DND-41 (cell line): ENCODE results near the gene SIRT7.

ENCODE experiments used
- ATAC-seq: fragments of 200-7000 bp; cut with Tn5 transposase; 3 replicates; pipeline ENCODE4 v1.9.1; 2021; ENCODE audit warnings: low read depth; ENCODE audit not compliant: insufficient read depth
- DNase-seq: peaks from one replicate; pipeline ENCODE4 v3.0.0-alpha.2; 2020
- H2AFZ ChIP-seq: 2 replicates; pipeline ENCODE4 v1.6.0; 2012; ENCODE audit warnings: low read depth, low read length
- H3K27ac ChIP-seq: 2 replicates; pipeline ENCODE4 v1.5.1; 2012; ENCODE audit warnings: low read length, inconsistent platforms
- H3K27me3 ChIP-seq: fragments of 200-600 bp; sonication (generic); 2 replicates; pipeline ENCODE4 v1.6.0; 2012; ENCODE audit warnings: low read length, mild to moderate bottlenecking, inconsistent platforms; ENCODE audit not compliant: insufficient read depth, poor library complexity
- H3K36me3 ChIP-seq: 2 replicates; pipeline ENCODE4 v1.5.1; 2012; ENCODE audit warnings: low read length, inconsistent platforms; ENCODE audit not compliant: insufficient read depth
- H3K4me1 ChIP-seq: 2 replicates; pipeline ENCODE4 v1.5.1; 2012; ENCODE audit warnings: mild to moderate bottlenecking, low read length; ENCODE audit not compliant: insufficient read depth
- H3K4me2 ChIP-seq: 2 replicates; pipeline ENCODE4 v1.6.0; 2012; ENCODE audit warnings: mild to moderate bottlenecking, moderate library complexity, low read length, inconsistent platforms; ENCODE audit not compliant: insufficient read depth
- H3K4me3 ChIP-seq, 2 experiments: fragments of 200-600 bp in 1 of 2; shearing (Covaris generic) in 1 of 2; 2 replicates each; pipeline ENCODE4 v1.5.1; 2012 to 2016; ENCODE audit warnings: inconsistent platforms in 2 of 2, low read length in 2 of 2, mild to moderate bottlenecking in 2 of 2, low read depth in 1 of 2, moderate library complexity in 1 of 2
- H3K79me2 ChIP-seq: 2 replicates; pipeline ENCODE4 v1.6.0; 2012; ENCODE audit warnings: low read length, inconsistent platforms; ENCODE audit not compliant: insufficient read depth
- H3K9ac ChIP-seq: 2 replicates; pipeline ENCODE4 v1.6.0; 2012; ENCODE audit warnings: low read depth, mild to moderate bottlenecking, inconsistent platforms, low read length, moderate library complexity
- H3K9me3 ChIP-seq: 2 replicates; pipeline ENCODE4 v1.5.1; 2012; ENCODE audit warnings: low read length, moderate library complexity, mild to moderate bottlenecking, inconsistent platforms; ENCODE audit not compliant: insufficient read depth, severe bottlenecking
- H4K20me1 ChIP-seq: 2 replicates; pipeline ENCODE4 v1.6.0; 2012; ENCODE audit warnings: low read length; ENCODE audit not compliant: insufficient read depth
- CTCF ChIP-seq: IDR thresholded peaks from 2 replicates; pipeline ENCODE4 v1.5.1; 2012; ENCODE audit warnings: borderline replicate concordance, low read length, moderate library complexity, mild to moderate bottlenecking; ENCODE audit not compliant: poor library complexity, severe bottlenecking; ENCODE audit errors: extremely low read depth
- EZH2 ChIP-seq: IDR thresholded peaks from 3 replicates; pipeline ENCODE4 v1.6.1; 2012; ENCODE audit warnings: borderline replicate concordance, low read depth, mild to moderate bottlenecking, moderate library complexity, low read length, inconsistent platforms; ENCODE audit not compliant: severe bottlenecking

SIRT7 gene

GRCh38 chr17:81930142-81931125 is 12.5 kb upstream of the SIRT7 start:
- no peaks in the 10 kb centered on the region for H3K9me3 ChIP-seq
- H4K20me1 ChIP-seq: peaks cover 13% of the 10 kb centered on the region
- no peak for TF ChIP-seq CTCF
- no peak for TF ChIP-seq EZH2
- peaks cover 20% of the 10 kb centered on the region for H3K79me2 ChIP-seq
- DNase-seq (no peak), ATAC-seq (no peak)
- H3K27me3 ChIP-seq: no peaks in the 10 kb centered on the region
- H3K27ac ChIP-seq: no peak overlapping the region
- no peak overlapping the region for H3K9ac ChIP-seq
- H3K4me1 ChIP-seq: peaks cover 28% of the 10 kb centered on the region
- no peaks in the 10 kb centered on the region; the same call in 1 of the 2 replicates for H3K36me3 ChIP-seq
- H2AFZ ChIP-seq: no peak overlapping the region
- no peak overlapping the region for H3K4me3 ChIP-seq
- H3K4me2 ChIP-seq: no peak overlapping the region

- Histone ChIP-seq H2AFZ (no peak overlapping the region), H3K4me1 (peaks cover 37% of the 10 kb centered on the region), H3K36me3 (no peaks in the 10 kb centered on the region; the same call in 1 of the 2 replicates), H3K9me3 (no peaks in the 10 kb centered on the region), H3K9ac (peak overlapping the region; percentile 88; the same call in 1 of the 2 replicates), H3K4me3 (0 out of 4 replicates have a peak overlapping the region, but pooled peaks of 1 of the 2 experiments have one; percentile 75), H4K20me1 (peaks cover 22% of the 10 kb centered on the region), H3K4me2 (peak overlapping the region; percentile 90), H3K79me2 (peaks cover 30% of the 10 kb centered on the region), H3K27ac (no peak overlapping the region), H3K27me3 (no peaks in the 10 kb centered on the region)
- DNase-seq: no peak
- TF ChIP-seq EZH2 (no peak), CTCF (no peak)
- ATAC-seq: no peak
These were observed 11.5 kb upstream of the SIRT7 start for GRCh38 chr17:81929253-81930141.

GRCh38 chr17:81928544-81929252 is 10.7 kb upstream of the SIRT7 start:
- Histone ChIP-seq H2AFZ (peak overlapping the region; percentile 97; the same call in 1 of the 2 replicates), H3K9ac (peak overlapping the region; percentile 88), H4K20me1 (peaks cover 30% of the 10 kb centered on the region), H3K4me3 (peak overlapping the region; percentile 60 to 75; a peak in 3 of 4 replicates), H3K4me1 (peaks cover 45% of the 10 kb centered on the region), H3K36me3 (peaks cover 2% of the 10 kb centered on the region; the same call in 1 of the 2 replicates), H3K9me3 (no peaks in the 10 kb centered on the region), H3K4me2 (peak overlapping the region; percentile 90), H3K27ac (no peak overlapping the region), H3K27me3 (no peaks in the 10 kb centered on the region), H3K79me2 (peaks cover 38% of the 10 kb centered on the region)
- DNase-seq: no peak
- no peak for TF ChIP-seq EZH2
- TF ChIP-seq CTCF: no peak
- ATAC-seq: no peak
